Heart right ventricle (tissue), 16 donors: ENCODE results near the gene ICAM5. TPM values are rescaled to one million over a fixed set of nuclear protein-coding genes. Genes with fewer than 3 reads are reported as not detected.
A peak's percentile ranks its signal among the peaks of the same experiment; 100 is the strongest.

Experiments used
- ATAC-seq, 8 donors: fragments of 200-7000 bp; cut with Tn5 transposase; one replicate each; pipeline ENCODE4 v1.9.1; 2020; ENCODE audit warnings: mild to moderate bottlenecking in 8 of 8, moderate library complexity in 8 of 8, moderate number of reproducible peaks in 1 of 8
- DNase-seq, 2 donors: peaks; one replicate each; pipeline ENCODE4 v3.0.0-alpha.2; 2020
- H3K27ac ChIP-seq, 10 donors: fragments of 200-600 bp; sonication (generic) in 2 of 10; one replicate each; pipeline versions ENCODE4 v1.5.0 to v1.8.0; 2020 to 2022; ENCODE audit warnings: mild to moderate bottlenecking in 3 of 10
- H3K27me3 ChIP-seq, 7 donors: fragments of 200-600 bp; one replicate each; pipeline ENCODE4 v1.8.0; 2021 to 2022; ENCODE audit warnings: mild to moderate bottlenecking in 2 of 7
- H3K36me3 ChIP-seq, 9 donors: fragments of 200-600 bp; sonication (generic) in 1 of 9; one replicate each; pipeline versions ENCODE4 v1.5.0 to v1.8.0; 2020 to 2022; ENCODE audit warnings: mild to moderate bottlenecking in 2 of 9
- H3K4me1 ChIP-seq, 9 donors: fragments of 200-600 bp; sonication (generic) in 1 of 9; one replicate each; pipeline versions ENCODE4 v1.5.0 to v1.8.0; 2020 to 2022; ENCODE audit warnings: mild to moderate bottlenecking in 4 of 9
- H3K4me3 ChIP-seq, 10 donors: fragments of 200-600 bp; sonication (generic) in 2 of 10; one replicate each; pipeline versions ENCODE4 v1.5.0 to v1.8.0; 2020 to 2022; ENCODE audit warnings: mild to moderate bottlenecking in 7 of 10, moderate library complexity in 2 of 10
- H3K9me3 ChIP-seq, 11 donors: fragments of 200-600 bp in 10 of 11; sonication (generic) in 2 of 11; one replicate each; pipeline versions ENCODE4 v1.5.0 to v1.8.0; 2013 to 2022; ENCODE audit warnings: mild to moderate bottlenecking in 2 of 11, control low read depth in 1 of 11, moderate library complexity in 1 of 11
- WGBS, 2 donors: extraction: QIAGEN DNeasy Blood & Tissue Kit; methylation state at CpG; one replicate each; pipeline ENCODE4 v1.1.7; 2013; ENCODE audit warnings: inconsistent platforms in 1 of 2; 5-methylcytosine and 5-hydroxymethylcytosine counted together
- intact Hi-C, 10 donors: fragments of 100-400 bp; cut with DNase I; formaldehyde crosslinking; loops; one replicate each; pipeline versions ENCODE4 v1.11.1 to v1.14.2; 2022
- polyA plus RNA-seq, 2 donors: library from polyadenylated mRNA; stranded (reverse); fragments of 200-250 nt; gene quantifications; one replicate each; pipeline ENCODE4 v1.2.3, GENCODE V29; 2013
- total RNA-seq, 10 donors: library from RNA; stranded (reverse); fragmentation: NEBNext Ultra II Directional in 3 of 10; extraction: Animal tissue kit (Norgen Biotek cat#: 25700) in 3 of 10; gene quantifications; one replicate each; pipeline versions ENCODE4 v1.2.1 to v1.2.4, GENCODE V29; 2021 to 2023
- TF ChIP-seq, protein P1 (sequence below), 9 donors: fragments of 200-600 bp; sonication (generic) in 2 of 9; IDR thresholded peaks; one replicate each; pipeline versions ENCODE4 v1.5.0 to v1.8.0; 2021 to 2022; ENCODE audit warnings: antibody characterized with exemption in 9 of 9, mild to moderate bottlenecking in 5 of 9, moderate library complexity in 1 of 9
- donor health status: Arrhythmogenic right ventricular cardiomyopathy.
- donor health status: ischemic (EF 13 %, LVEDD 7.1; RV severe dilation, severe dysfunction).
- donor health status: healthy with polysubstance abuse.
- donor health status: DM: no; HTN: yes; CAD: no.
- donor health status: DM: no; HTN: no; CAD: no.
- donor health status: ischemic (EF 25% LVEDD 6.9; RV normal size, moderate dysfunction).
- donor health status: ischemic (EF 25% LVEDD 5.7; RV mildly dilated, moderate dysfunction).
- donor health status: healthy.
- donor health status: DM: yes; HTN: yes; CAD: no.
- donor health status: Ischemic cardiomyopathy.
- donor health status: ischemic (EF 35%, LVEDD 5.7; RV mildly dilated, moderate dysfunction).
- donor health status: nonischemic (EF 11% LVEDD 7.7; RV severe dilation, severe dysfunction).
- donor health status: DM: yes; HTN: yes; CAD: no.
- donor health status: PGD.
- donor health status: ischemic (EF 29% LVEDD 5.4; RV normal size, mild dysfunction).
- donor health status: nonischemic (EF 23%, LVEDD 6.1; RV moderate dilation, normal function).

Gene ICAM5
- total and polyA plus RNA-seq, 12 donors: 0.18 to 1.0 (median 0.37) TPM; not detected in 3

DNA sequence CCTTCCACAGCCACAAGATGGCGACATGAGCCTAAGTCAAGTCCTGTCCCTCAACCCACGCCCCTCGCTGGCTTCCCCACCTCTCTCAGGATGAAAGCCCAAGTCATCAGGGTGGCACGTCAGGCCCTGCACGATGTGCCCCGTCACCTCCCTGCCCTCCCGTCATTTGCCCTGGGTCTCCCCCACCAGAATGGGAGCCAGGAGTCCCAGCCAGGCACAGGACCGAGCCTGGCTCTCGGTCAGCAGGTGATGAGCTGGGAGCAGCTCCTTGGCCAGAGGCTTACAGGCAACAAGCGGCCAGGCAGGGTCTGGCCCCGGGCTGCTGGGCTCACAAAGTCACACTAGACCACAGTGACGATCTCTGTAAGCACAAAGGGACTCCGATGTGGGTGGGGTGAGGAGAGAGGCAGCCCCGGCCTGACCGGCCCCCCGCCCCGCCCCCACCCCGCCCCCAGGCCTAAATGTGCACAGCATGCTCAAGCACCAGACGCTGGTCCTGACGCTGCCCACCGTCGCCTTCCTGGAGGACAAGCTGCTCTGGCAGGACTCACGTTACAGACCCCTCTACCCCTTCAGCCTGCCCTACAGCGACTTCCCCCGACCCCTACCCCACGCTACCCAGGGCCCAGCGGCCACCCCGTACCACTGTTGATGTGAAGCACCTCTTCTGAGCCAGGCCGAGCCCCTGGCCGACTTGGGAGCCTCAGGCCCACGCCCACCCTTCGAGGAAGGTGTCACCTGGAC is 30.4 kb upstream of the ICAM5 start:
- Histone ChIP-seq H3K4me1 (peaks cover 0 to 15% (median 4%) of the 10 kb centered on the region in 9 donors), H3K9me3 (no peaks in the 10 kb centered on the region), H3K4me3 (no peak overlapping the region), H3K27me3 (no peaks in the 10 kb centered on the region), H3K36me3 (peaks cover 0 to 60% (median 34%) of the 10 kb centered on the region in 9 donors), H3K27ac (peak overlapping the region in 4 of 10 donors; percentile 18 to 39 (median 30))
- 55 to 57% methylated on average over 32 of the region's 32 CpGs for WGBS, 2 donors
- TF ChIP-seq, protein P1, sequence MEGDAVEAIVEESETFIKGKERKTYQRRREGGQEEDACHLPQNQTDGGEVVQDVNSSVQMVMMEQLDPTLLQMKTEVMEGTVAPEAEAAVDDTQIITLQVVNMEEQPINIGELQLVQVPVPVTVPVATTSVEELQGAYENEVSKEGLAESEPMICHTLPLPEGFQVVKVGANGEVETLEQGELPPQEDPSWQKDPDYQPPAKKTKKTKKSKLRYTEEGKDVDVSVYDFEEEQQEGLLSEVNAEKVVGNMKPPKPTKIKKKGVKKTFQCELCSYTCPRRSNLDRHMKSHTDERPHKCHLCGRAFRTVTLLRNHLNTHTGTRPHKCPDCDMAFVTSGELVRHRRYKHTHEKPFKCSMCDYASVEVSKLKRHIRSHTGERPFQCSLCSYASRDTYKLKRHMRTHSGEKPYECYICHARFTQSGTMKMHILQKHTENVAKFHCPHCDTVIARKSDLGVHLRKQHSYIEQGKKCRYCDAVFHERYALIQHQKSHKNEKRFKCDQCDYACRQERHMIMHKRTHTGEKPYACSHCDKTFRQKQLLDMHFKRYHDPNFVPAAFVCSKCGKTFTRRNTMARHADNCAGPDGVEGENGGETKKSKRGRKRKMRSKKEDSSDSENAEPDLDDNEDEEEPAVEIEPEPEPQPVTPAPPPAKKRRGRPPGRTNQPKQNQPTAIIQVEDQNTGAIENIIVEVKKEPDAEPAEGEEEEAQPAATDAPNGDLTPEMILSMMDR (IDR thresholded peaks at IDR 0.05): peak; percentile 59 to 82 (median 76)
- DNase-seq (peak; percentile 79 to 90), ATAC-seq (peak; percentile 50 to 83 (median 66))
- intact Hi-C loops: loop anchor here in 4 of 10 donors (2.0 to 10.0 kb wide), 3 partner anchors 129 to 325 kb away; partner anchors contain the start of gene OLFM2 (in 1 of the 4)

DNA sequence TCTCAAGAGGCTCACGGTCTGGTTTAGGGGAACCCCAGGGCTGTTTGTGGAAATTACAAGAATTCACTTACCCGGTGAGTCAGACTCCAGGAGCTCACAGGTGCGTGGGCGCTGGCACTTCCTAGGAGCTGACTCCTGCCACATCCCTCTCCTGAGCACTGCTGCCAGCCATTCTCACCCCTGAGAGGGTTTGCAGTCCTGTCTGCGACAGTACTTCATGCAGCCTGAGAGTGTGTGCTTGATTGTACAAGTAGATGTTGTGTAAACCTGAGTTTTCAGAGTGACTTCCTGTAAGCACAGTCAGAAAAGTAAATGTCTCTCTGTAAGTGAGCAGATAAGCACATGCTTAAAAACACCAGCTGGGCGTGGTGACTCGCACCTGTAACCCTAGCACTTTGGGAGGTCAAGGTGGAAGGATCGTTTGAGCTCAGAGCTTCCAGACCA is 29.6 kb upstream of the ICAM5 start:
- ATAC-seq: no peak
- no peaks in the 10 kb centered on the region for H3K27me3 ChIP-seq
- peaks cover 0 to 15% (median 4%) of the 10 kb centered on the region in 9 donors for H3K4me1 ChIP-seq
- no peak overlapping the region for H3K27ac ChIP-seq
- peaks cover 0 to 52% (median 27%) of the 10 kb centered on the region in 9 donors for H3K36me3 ChIP-seq
- TF ChIP-seq, protein P1 (IDR thresholded peaks at IDR 0.05): no peak
- no peaks in the 10 kb centered on the region for H3K9me3 ChIP-seq
- WGBS, 2 donors: 86 to 88% methylated on average over 8 of the region's 8 CpGs
- no peak overlapping the region for H3K4me3 ChIP-seq
- intact Hi-C loops: loop anchor here in 2 of 10 donors (2.0 kb wide), 2 partner anchors 129 to 131 kb away; no protein-coding TSS in a partner anchor
- DNase-seq: no peak

DNA sequence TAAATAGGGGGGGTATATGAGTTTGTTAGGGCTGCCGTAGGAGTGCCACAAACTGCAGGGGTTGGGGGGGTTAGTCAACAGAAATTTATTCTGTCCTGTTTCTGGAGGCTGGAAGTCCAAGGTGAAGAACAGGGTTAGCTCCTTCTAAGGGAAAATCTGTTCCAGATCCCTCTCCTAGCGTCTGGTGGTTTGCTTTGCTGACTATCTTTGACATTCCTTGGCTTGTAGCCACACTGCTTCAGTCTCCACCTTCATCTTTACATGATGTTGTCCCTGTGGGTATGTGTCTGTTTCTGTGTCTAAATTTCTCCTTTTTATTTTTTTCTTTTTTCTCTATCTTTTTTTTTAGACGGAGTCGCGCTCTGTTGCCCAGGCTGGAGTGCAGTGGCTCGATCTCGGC is 27.0 kb upstream of the ICAM5 start:
- intact Hi-C loops: no loop called here

DNA sequence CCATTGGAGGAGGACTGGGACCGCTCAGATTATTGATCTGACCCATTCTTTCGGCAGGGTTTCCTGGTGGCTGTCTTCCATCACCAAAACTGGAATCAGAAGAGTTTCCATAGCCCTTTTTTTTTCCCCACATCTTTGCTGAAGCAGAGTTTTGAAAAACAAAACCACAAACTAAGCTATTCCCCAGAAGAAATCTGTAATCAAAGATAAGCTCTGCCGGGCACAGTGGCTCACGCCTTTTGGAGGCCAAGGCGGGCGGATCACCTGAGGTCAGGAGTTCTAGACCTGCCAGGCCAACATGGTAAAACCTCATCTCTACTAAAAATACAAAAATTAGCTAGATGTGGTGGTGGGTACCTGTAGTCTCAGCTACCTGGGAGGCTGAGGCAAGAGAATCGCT is 23.0 kb upstream of the ICAM5 start:
- intact Hi-C loops: loop anchor here in 1 of 10 donors (5.0 kb wide), 1 partner anchor 66 kb away; the partner anchor contains the start of gene RAVER1

More for the DNA sequence above, 27.0 kb upstream of the ICAM5 start:
- H3K9me3 ChIP-seq: no peaks in the 10 kb centered on the region
- DNase-seq: no peak
- ATAC-seq: no peak
- TF ChIP-seq, protein P1 (IDR thresholded peaks at IDR 0.05): no peak
- H3K4me1 ChIP-seq: peaks cover 0 to 29% (median 8%) of the 10 kb centered on the region in 9 donors
- H3K27ac ChIP-seq: no peak overlapping the region
- no peak overlapping the region for H3K4me3 ChIP-seq
- WGBS, 2 donors: 74 to 82% methylated on average over 7 of the region's 7 CpGs
- no peaks in the 10 kb centered on the region for H3K27me3 ChIP-seq
- H3K36me3 ChIP-seq: peaks cover 0 to 25% (median 11%) of the 10 kb centered on the region in 9 donors

More for the DNA sequence above, 23.0 kb upstream of the ICAM5 start:
- Histone ChIP-seq H3K4me3 (no peak overlapping the region), H3K27me3 (peaks cover 0 to 19% (median 3%) of the 10 kb centered on the region in 7 donors), H3K27ac (peak overlapping the region in 6 of 10 donors; percentile 88 to 95 (median 92)), H3K9me3 (no peaks in the 10 kb centered on the region), H3K36me3 (no peaks in the 10 kb centered on the region), H3K4me1 (peaks cover 7 to 49% (median 41%) of the 10 kb centered on the region in 9 donors)
- ATAC-seq (no peak), DNase-seq (no peak)
- TF ChIP-seq, protein P1 (IDR thresholded peaks at IDR 0.05): no peak
- WGBS, 2 donors: 75 to 82% methylated on average over 7 of the region's 7 CpGs
